ES-I3 (cell line): ENCODE data around the gene MOCS3.

Experiments
- H3K36me3 ChIP-seq: 2 replicates; pipeline ENCODE4 v1.6.1; 2013; ENCODE audit warnings: mild to moderate bottlenecking, low read length, control low read depth, moderate library complexity; ENCODE audit not compliant: insufficient read depth
- H3K4me1 ChIP-seq: 2 replicates; pipeline ENCODE4 v1.6.1; 2013; ENCODE audit warnings: mild to moderate bottlenecking, control low read depth, low read length; ENCODE audit not compliant: insufficient read depth
- H3K9ac ChIP-seq: 2 replicates; pipeline ENCODE4 v1.6.1; 2013; ENCODE audit warnings: low read depth, mild to moderate bottlenecking, low read length, moderate library complexity
- H3K9me3 ChIP-seq: 2 replicates; pipeline ENCODE4 v1.6.1; 2013; ENCODE audit warnings: mild to moderate bottlenecking, low read length, moderate library complexity; ENCODE audit not compliant: control insufficient read depth, insufficient read depth

MOCS3 gene, protein sequence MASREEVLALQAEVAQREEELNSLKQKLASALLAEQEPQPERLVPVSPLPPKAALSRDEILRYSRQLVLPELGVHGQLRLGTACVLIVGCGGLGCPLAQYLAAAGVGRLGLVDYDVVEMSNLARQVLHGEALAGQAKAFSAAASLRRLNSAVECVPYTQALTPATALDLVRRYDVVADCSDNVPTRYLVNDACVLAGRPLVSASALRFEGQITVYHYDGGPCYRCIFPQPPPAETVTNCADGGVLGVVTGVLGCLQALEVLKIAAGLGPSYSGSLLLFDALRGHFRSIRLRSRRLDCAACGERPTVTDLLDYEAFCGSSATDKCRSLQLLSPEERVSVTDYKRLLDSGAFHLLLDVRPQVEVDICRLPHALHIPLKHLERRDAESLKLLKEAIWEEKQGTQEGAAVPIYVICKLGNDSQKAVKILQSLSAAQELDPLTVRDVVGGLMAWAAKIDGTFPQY

DNA sequence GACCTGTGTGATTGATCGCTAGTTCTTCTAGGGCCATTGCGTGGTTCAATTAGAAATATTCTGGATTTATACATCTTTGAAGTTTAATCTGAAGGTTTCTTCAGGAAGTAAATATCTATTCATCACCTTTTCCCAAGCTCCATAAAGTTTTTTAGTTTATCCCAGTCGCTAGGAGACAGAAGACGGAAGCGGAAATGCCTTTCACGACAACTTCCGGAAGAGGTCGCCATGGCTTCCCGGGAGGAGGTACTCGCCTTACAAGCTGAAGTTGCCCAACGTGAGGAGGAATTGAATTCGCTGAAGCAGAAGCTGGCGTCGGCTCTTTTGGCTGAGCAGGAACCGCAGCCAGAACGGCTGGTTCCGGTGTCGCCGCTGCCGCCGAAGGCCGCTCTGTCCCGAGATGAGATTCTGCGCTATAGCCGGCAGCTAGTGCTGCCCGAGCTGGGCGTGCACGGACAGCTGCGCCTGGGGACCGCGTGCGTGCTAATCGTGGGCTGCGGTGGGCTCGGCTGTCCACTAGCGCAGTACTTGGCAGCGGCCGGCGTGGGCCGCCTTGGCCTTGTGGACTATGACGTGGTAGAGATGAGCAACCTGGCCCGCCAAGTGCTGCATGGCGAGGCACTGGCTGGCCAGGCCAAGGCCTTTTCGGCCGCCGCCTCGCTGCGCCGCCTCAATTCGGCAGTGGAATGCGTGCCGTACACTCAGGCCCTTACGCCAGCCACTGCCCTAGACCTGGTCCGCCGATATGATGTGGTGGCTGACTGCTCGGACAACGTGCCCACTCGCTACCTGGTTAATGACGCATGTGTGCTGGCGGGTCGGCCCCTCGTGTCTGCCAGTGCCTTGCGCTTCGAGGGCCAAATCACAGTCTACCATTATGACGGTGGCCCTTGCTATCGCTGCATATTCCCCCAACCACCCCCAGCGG, at the start of gene MOCS3:
Gene MOCS3, plus strand, starts transcription at position 204 of the 928 bp plus-strand sequence. Its CDS starts 25 bp downstream, at position 229.
- peak within 1 kb of the TSS; percentile 93 for H3K9ac ChIP-seq
- peaks cover 3% of the 10 kb centered on the region; the same call in 1 of the 2 replicates for H3K36me3 ChIP-seq
- peaks cover 9% of the 10 kb centered on the region for H3K4me1 ChIP-seq
- no peaks in the 10 kb centered on the region; the same call in 1 of the 2 replicates for H3K9me3 ChIP-seq

DNA sequence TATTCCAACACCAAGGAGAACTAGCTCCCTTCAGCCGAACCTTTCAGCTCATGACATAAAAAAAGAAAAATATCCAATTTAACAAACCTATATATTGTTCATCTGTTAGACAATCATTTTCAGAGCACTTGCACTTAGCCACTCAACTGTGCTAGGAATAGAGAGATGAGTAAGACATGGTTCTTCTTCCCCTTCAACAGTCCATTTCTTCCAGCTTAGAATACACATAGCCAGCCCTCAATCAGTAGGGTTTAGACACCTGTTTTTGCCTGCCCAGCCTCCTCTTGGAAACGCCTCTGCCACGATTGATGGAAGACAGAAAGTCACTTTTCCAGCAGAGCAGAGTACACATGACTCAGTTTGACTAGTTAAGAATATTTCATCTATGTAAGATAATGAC, 49.2 kb upstream of the MOCS3 start:
- no peak overlapping the region for H3K9ac ChIP-seq
- H3K36me3 ChIP-seq: peaks cover 4% of the 10 kb centered on the region; the same call in 1 of the 2 replicates
- no peaks in the 10 kb centered on the region for H3K9me3 ChIP-seq
- 0 out of 2 replicates have a peak, but pooled peaks cover 9% of the 10 kb centered on the region for H3K4me1 ChIP-seq

DNA sequence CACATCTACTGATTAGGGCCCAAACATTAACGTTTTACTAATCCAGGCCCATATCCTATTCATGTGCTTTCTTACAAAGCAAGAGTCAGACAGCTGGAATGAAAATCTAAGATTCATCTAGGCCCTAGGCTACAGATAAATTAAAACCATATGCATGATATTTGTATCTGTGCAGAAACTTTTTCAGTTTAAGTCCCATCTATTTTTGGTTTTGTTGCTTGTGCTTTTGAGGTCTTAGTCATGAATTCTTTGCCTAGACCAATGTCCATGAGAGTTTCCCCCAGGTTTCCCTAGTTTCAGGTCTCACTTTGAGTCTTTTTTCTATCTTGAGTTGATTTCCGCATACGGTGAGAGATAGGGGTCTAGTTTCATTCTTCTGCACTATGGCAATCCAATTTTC, 47.6 kb upstream of the MOCS3 start:
- peaks cover 6% of the 10 kb centered on the region; the same call in 1 of the 2 replicates for H3K36me3 ChIP-seq
- 0 out of 2 replicates have a peak, but pooled peaks cover 11% of the 10 kb centered on the region for H3K4me1 ChIP-seq
- no peaks in the 10 kb centered on the region for H3K9me3 ChIP-seq
- no peak overlapping the region for H3K9ac ChIP-seq

DNA sequence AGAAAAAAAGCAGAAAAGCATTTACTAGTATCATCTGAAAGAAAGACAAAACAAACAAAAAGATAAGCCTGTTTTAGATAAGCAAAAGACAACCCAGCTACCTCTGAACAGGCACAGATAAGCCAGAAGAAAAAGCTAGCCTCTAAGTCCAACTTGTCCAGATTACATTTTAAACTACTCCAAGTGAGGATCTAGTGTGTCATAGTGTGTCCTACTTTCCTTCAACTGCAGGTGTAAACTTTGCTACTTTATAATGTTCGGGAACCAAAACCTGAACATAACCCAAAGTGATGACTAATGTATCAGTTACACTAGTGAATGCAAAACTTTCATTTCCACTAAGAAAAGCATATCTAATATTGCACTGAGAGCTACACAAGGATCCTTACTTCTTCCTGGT, 46.9 kb upstream of the MOCS3 start:
- no peak overlapping the region for H3K9ac ChIP-seq
- peaks cover 6% of the 10 kb centered on the region; the same call in 1 of the 2 replicates for H3K36me3 ChIP-seq
- 0 out of 2 replicates have a peak, but pooled peaks cover 11% of the 10 kb centered on the region for H3K4me1 ChIP-seq
- no peaks in the 10 kb centered on the region for H3K9me3 ChIP-seq

DNA sequence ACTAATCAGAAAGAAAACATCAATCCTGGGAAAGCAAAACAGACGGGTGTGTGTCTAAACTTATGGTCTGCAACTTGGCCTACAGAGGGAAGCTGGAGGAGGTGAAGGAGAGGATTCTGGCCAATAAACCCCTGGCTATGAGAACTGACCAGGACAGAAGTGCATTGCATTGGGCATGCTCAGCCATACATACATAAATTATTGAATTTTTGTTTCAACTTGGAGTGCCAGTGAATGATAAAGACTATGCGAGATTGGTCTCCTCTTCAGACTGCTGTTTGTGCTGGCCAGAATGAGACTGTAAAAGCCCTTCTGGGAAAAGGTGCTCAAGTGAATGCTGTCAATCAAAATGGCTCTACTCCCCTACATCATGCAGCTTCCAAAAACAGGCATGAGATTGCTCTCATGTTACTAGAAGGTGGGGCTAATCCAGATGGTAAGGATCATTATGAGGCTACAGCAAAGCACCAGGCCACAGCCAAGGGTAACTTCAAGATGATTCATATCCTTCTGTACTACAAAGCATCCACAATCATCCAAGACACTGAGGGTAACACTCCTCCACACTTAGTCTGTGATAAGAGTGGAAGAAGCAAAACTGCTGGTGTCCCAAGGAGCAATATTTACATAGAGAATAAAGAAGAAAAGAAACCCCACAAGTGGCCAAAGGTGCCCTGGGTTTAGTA, 44.8 kb upstream of the MOCS3 start:
- peaks cover 6% of the 10 kb centered on the region; the same call in 1 of the 2 replicates for H3K36me3 ChIP-seq
- H3K9me3 ChIP-seq: no peaks in the 10 kb centered on the region
- H3K9ac ChIP-seq: no peak overlapping the region
- 0 out of 2 replicates have a peak, but pooled peaks cover 11% of the 10 kb centered on the region for H3K4me1 ChIP-seq

DNA sequence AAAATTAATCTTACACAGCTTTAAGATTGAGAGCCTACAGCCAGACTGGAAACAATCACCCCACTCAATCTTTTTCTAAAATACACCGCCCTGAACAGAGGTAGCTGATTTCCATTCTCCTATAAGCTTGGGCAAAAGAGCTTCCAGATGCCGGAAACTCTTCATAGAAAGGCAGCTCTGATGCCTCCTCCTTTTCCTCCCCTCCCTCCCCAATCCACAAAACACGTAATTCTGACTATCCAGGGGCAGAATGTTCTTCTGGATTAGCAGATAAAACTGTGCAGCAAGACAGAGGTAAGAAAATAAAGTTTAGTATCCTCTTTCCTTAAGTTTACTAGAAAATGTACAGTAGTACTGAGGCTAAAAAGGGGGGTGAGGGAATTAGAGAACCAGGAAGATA, 43.2 kb upstream of the MOCS3 start:
- H3K9ac ChIP-seq: no peak overlapping the region
- 0 out of 2 replicates have a peak, but pooled peaks cover 11% of the 10 kb centered on the region for H3K4me1 ChIP-seq
- H3K36me3 ChIP-seq: peaks cover 11% of the 10 kb centered on the region; the same call in 1 of the 2 replicates
- H3K9me3 ChIP-seq: no peaks in the 10 kb centered on the region

DNA sequence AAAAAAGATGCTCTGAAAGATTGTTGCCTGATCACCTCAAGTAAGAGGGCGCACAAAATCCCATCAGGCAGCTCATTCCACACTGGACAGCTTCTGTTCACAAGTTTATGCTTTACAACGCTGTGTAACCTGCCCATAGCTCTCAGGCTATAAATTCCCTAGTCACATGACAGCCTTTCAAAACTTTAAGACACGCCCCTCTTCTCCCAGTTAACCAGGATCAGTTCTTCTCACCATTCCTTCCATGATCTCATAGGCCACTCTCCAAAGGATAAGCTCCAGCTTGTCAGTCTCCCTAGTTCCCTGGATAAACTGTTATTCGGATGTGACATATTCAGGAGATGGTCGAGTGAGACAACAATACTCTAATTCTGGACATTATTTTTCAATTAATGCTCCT, 42.4 kb upstream of the MOCS3 start:
- Histone ChIP-seq H3K4me1 (0 out of 2 replicates have a peak, but pooled peaks cover 11% of the 10 kb centered on the region), H3K36me3 (peaks cover 11% of the 10 kb centered on the region; the same call in 1 of the 2 replicates), H3K9ac (no peak overlapping the region), H3K9me3 (no peaks in the 10 kb centered on the region)

DNA sequence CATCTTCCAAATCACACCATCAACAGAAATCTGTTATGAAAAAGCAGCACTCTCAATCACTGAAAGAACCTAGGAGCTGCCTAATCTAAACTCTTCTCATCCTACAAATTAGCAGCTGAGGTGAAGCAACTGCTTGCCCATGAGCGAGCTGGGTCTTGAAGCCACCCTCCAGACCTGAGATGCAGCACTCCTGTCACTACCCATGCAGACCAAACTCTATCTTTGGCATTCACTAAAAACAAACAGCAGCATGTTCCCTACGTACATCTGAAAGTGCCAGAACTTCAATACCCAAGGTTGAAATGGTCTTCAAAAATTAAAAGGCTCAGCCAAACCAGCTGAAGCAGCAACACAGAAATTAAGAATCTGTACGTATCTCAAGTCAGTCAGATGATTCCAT, 41.7 kb upstream of the MOCS3 start:
- Histone ChIP-seq H3K4me1 (peaks cover 12% of the 10 kb centered on the region; the same call in 1 of the 2 replicates), H3K9ac (no peak overlapping the region)

DNA sequence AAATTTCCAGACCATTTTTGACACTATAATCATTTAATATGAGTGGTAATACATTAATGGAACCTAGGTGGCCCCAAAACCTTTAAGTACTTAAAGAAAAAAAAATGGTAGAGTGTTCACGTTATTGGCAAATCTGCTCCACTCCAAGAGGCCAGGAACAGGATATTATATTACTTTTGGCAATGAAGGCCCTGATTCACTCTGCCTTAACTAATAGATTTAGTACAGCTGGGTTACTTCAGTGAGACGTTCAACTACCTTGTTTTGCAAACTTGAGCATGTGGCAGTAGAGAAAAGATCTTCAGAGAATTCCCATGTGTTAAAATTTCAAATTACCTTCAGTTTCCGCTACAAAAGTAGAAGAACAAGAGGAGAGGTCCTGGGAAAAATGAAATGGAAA, 40.2 kb upstream of the MOCS3 start:
- Histone ChIP-seq H3K4me1 (peaks cover 14% of the 10 kb centered on the region; the same call in 1 of the 2 replicates), H3K9ac (no peak overlapping the region), H3K9me3 (no peaks in the 10 kb centered on the region), H3K36me3 (peaks cover 14% of the 10 kb centered on the region; the same call in 1 of the 2 replicates)

More for the DNA sequence above, 41.7 kb upstream of the MOCS3 start:
- Histone ChIP-seq H3K9me3 (no peaks in the 10 kb centered on the region), H3K36me3 (peaks cover 10% of the 10 kb centered on the region; the same call in 1 of the 2 replicates)

DNA sequence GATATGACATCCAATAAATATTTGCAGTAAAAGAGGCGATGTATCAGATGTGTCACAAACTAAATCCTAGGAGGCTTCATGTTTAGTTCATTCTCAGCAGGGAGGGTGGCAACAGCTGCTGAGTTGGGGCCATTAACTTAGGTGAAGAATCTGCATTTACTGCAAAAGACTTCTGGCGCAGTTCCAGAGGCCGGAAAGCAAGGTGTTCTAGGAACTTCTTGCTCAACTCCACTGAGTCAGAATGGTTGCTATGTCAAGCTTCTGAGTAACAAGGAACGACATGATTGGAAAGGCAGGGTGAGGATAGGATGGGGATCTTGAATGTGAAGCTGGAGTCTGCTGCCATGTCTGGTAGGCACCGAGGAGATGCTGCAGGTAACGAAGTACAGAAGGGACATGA, 39.1 kb upstream of the MOCS3 start:
- peaks cover 4% of the 10 kb centered on the region; the same call in 1 of the 2 replicates for H3K4me1 ChIP-seq
- no peak overlapping the region for H3K9ac ChIP-seq
- H3K9me3 ChIP-seq: no peaks in the 10 kb centered on the region
- H3K36me3 ChIP-seq: peaks cover 15% of the 10 kb centered on the region; the same call in 1 of the 2 replicates

DNA sequence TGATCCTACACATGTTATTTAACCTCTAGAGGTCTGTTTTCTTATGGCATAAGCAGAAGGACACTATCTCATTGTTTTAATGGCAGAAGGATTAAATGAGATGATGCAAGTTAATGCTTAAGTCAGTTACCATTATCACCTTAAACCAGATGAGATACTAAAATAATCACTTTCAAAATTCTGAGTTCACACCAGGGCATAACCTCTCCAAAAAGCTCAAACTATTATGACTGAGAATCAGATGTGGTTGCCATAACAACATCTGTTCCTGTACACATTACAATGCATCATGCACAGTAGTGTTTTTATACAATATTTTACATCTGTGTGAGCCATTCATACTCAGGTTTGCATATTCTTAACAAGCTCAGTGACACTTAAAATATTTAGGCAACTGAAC, 37.6 kb upstream of the MOCS3 start:
- H3K36me3 ChIP-seq: peaks cover 17% of the 10 kb centered on the region; the same call in 1 of the 2 replicates
- H3K9ac ChIP-seq: no peak overlapping the region
- H3K9me3 ChIP-seq: no peaks in the 10 kb centered on the region
- H3K4me1 ChIP-seq: peaks cover 4% of the 10 kb centered on the region; the same call in 1 of the 2 replicates

DNA sequence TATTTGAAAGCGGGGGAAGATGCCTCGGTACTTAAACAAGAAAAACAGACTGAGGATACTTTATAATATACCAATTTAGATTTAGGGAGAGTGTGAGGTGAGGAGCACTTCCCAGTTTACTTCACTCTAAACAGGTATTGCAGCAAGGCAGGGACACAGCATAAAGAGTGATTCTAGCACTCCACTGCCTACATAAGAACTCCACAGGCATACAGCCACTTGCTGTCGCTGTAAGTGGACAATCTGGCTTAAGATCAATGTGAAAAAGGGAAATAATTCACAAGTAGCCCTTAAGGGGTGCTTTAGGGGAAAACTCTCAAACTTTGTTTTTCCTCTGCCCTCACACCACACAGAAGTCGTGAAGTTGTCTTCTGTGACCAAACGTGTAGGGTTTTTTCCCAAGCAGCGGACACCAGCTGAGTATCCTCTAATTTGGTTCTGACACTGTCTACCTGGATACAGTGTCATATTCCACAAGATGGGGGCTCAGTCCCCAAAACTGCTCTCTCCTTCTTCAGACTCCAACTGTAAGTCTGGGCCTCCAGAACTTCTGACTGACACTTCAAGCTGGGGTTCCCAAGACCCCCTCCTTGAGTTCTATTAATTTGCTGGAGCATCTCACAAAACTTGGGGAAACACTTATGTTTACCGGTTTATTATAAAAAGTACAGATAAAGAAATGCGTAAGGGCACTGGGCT, 36.7 kb upstream of the MOCS3 start:
- H3K4me1 ChIP-seq: peaks cover 4% of the 10 kb centered on the region; the same call in 1 of the 2 replicates
- H3K9me3 ChIP-seq: no peaks in the 10 kb centered on the region
- no peak overlapping the region for H3K9ac ChIP-seq
- H3K36me3 ChIP-seq: peaks cover 17% of the 10 kb centered on the region; the same call in 1 of the 2 replicates
